Measurements from ENCODE around the gene LCE2C. TPM values are rescaled to one million over a fixed set of nuclear protein-coding genes. Genes with fewer than 3 reads are reported as not detected.
"Not testable (repeated sequence)": the region's sequence is repeated elsewhere in the genome, so short reads cannot be mapped to it uniquely, and the experiment has no call there.

The LCE2C gene
- total RNA-seq, 1 donor from 2014 or later = not detected

DNA sequence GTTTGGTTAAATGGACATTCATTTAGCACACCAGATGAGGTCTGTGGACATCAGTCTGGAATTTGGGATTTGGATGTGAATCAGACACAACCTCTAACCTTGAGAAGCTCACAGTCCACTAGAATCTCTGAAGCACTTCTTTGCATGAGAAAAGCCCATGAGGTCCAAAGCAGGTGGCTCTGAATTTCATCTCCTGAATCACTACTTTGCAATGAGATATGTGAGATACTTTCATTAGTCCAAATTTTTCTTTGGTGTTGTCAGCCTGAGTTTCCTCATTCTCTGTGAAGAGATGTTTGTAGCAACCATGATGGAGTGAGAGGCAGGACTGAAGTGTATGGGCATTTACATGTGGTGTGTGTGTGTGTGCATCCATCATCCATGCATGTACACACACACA is 28.4 kb upstream of the LCE2C start:
- DNase-seq (ENCODE audit: low read depth) = no peak
- Histone ChIP-seq H3K36me3 (ENCODE audit: control insufficient read depth, insufficient read depth, low read length) (no peaks in the 10 kb centered on the region), H3K4me3 (ENCODE audit: low read depth, low read length) (no peak overlapping the region), H3K27me3 (ENCODE audit: control insufficient read depth, insufficient read depth, low read length) (no peaks in the 10 kb centered on the region)
- TF ChIP-seq, protein P1, sequence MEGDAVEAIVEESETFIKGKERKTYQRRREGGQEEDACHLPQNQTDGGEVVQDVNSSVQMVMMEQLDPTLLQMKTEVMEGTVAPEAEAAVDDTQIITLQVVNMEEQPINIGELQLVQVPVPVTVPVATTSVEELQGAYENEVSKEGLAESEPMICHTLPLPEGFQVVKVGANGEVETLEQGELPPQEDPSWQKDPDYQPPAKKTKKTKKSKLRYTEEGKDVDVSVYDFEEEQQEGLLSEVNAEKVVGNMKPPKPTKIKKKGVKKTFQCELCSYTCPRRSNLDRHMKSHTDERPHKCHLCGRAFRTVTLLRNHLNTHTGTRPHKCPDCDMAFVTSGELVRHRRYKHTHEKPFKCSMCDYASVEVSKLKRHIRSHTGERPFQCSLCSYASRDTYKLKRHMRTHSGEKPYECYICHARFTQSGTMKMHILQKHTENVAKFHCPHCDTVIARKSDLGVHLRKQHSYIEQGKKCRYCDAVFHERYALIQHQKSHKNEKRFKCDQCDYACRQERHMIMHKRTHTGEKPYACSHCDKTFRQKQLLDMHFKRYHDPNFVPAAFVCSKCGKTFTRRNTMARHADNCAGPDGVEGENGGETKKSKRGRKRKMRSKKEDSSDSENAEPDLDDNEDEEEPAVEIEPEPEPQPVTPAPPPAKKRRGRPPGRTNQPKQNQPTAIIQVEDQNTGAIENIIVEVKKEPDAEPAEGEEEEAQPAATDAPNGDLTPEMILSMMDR (IDR thresholded peaks at IDR 0.05; ENCODE audit: insufficient read depth, low read length, poor library complexity, severe bottlenecking) = no peak

DNA sequence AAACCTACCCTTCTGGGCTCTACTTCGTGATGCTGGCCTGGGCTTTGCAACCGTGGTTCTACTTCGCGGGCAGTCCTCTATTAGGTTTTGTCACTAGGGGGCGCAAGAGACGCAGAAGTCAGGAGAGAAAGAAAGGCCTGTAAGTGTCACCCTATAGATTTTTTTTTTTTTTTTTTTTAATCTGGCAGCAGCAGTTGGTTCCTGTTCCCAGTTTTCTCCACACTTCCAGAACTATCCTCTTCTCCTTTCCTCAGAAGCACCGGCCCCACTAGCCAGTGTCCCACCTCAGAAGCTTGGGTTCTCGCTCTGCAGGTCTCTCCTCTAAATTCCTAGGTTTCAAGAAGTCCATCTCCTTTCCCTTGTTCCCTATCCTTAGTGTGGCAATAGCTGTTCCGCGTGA is 21.0 kb upstream of the LCE2C start:
- no peaks in the 10 kb centered on the region for H3K36me3 ChIP-seq (ENCODE audit: control insufficient read depth, insufficient read depth, low read length)
- peak; percentile 7 for DNase-seq (ENCODE audit: low read depth)
- H3K4me3 ChIP-seq (ENCODE audit: low read depth, low read length) = no peak overlapping the region
- TF ChIP-seq, protein P1 (IDR thresholded peaks at IDR 0.05; ENCODE audit: insufficient read depth, low read length, poor library complexity, severe bottlenecking) = peak; percentile 80
- H3K27me3 ChIP-seq (ENCODE audit: control insufficient read depth, insufficient read depth, low read length) = no peaks in the 10 kb centered on the region

DNA sequence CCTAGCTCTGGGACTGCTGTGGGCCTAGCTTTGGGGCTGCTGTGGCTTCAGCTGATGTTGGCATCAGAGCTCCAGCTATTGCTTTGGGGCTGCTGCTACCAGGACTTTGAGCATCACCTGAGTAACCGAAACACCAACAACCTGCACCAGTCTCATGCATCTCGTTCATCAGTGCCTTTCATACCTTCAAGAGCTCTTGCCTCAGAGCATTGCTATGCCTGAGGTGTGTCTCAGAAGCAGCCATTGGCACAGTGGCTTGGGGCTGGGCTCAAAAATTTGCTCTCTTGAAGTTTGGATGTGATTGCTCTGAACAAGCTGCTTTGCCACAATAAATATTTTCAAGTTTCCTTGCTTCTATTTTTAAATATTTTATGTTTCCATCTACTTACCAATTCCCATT is 18.6 kb upstream of the LCE2C start:
- Histone ChIP-seq H3K4me3 (ENCODE audit: low read depth, low read length) (no peak overlapping the region), H3K36me3 (ENCODE audit: control insufficient read depth, insufficient read depth, low read length) (no peaks in the 10 kb centered on the region), H3K27me3 (ENCODE audit: control insufficient read depth, insufficient read depth, low read length) (no peaks in the 10 kb centered on the region)
- DNase-seq (ENCODE audit: low read depth) = no peak
- TF ChIP-seq, protein P1 (IDR thresholded peaks at IDR 0.05; ENCODE audit: insufficient read depth, low read length, poor library complexity, severe bottlenecking) = no peak

DNA sequence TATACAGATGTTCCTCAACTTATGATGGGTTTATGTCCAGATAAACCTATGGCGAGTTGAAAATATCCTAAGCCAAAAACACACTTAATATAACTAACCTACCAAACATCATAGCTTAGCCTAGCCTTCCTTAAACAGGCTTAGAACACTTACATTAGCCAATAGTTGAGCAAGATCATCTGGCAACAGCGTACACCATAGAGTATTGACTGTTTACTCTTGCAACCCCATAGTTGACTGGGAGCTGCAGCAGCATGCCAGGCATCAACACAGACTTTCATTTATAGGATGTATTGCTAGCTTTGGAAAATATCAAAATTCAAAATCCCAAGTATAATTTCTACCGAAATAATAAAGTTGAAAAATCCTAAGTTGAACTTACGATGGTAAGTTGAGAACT is 17.4 kb upstream of the LCE2C start:
- no peak for DNase-seq (ENCODE audit: low read depth)
- TF ChIP-seq, protein P1 (IDR thresholded peaks at IDR 0.05; ENCODE audit: insufficient read depth, low read length, poor library complexity, severe bottlenecking) = no peak
- Histone ChIP-seq H3K27me3 (ENCODE audit: control insufficient read depth, insufficient read depth, low read length) (no peaks in the 10 kb centered on the region), H3K4me3 (ENCODE audit: low read depth, low read length) (no peak overlapping the region), H3K36me3 (ENCODE audit: control insufficient read depth, insufficient read depth, low read length) (no peaks in the 10 kb centered on the region)

DNA sequence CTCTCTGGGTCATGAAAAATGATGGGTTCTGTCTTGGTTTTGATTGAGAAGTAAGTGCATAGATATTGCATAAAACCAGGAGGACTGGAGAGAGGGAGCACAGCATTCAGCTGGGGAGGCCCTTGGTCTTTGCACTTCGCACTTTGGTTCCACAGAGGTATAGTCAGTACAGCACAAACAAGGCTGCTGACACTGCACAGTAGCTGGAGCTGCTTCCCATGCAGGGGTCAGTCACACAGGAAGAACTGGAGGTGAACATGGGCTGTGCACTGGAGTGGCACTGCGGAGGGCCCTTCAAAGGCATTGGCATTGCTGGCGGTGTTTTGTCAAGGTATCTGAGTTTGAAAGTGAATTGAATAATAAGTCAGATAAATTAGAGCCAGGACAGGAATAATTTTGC is 16.4 kb upstream of the LCE2C start:
- H3K4me3 ChIP-seq (ENCODE audit: low read depth, low read length) = no peak overlapping the region
- H3K27me3 ChIP-seq (ENCODE audit: control insufficient read depth, insufficient read depth, low read length) = no peaks in the 10 kb centered on the region
- no peaks in the 10 kb centered on the region for H3K36me3 ChIP-seq (ENCODE audit: control insufficient read depth, insufficient read depth, low read length)
- no peak for DNase-seq (ENCODE audit: low read depth)
- TF ChIP-seq, protein P1 (IDR thresholded peaks at IDR 0.05; ENCODE audit: insufficient read depth, low read length, poor library complexity, severe bottlenecking) = no peak

DNA sequence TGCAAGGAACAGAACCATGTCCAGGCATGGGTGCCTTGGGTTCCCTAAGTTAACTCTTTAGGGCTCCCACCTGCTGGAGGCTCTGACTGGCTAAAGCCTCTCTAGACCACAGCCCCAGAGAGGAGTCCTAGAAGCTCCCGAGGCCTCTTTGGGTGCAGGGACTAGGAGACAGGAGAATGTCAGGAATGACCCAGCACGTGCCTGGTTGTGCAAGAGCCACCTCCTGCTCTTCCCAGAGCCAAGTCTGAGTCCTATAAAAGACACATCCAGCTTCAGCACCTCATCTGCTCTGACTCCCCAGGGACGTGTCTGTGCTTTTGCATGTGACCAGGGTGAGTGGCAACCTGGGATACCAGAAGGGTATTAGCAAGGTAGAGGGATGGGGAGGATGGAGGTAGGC is 12.0 kb upstream of the LCE2C start, which contains the start of gene LCE2D:
LCE2D (plus strand) TSS at position 283 of the 400 bp plus-strand sequence. CDS start 726 bp downstream, outside the sequence.
- no peak for DNase-seq (ENCODE audit: low read depth)
- TF ChIP-seq, protein P1 (IDR thresholded peaks at IDR 0.05; ENCODE audit: insufficient read depth, low read length, poor library complexity, severe bottlenecking) = no peak
- H3K27me3 ChIP-seq (ENCODE audit: control insufficient read depth, insufficient read depth, low read length) = no peaks in the 10 kb centered on the region
- H3K4me3 ChIP-seq (ENCODE audit: low read depth, low read length) = no peak within 1 kb of the TSS
- no peaks in the 10 kb centered on the region for H3K36me3 ChIP-seq (ENCODE audit: control insufficient read depth, insufficient read depth, low read length)

DNA sequence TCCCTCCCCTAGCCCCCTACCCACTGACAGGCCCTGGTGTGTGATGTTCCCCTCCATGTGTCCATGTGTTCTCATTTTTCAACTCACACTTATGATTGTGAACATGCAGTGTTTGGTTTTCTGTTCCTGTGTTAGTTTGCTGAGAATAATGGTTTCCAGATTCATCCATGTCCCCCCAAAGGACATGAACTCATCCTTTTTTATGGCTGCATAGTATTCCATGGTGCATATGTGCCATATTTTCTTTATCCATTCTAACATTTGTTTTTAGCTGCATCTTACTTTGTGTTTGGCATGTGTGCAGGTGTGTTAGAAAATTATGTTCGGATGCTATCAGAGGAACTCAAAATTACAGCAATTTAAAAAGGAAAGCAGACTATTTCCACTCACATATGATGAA is 8.9 kb upstream of the LCE2C start:
- H3K36me3 ChIP-seq (ENCODE audit: control insufficient read depth, insufficient read depth, low read length); H3K4me3 ChIP-seq (ENCODE audit: low read depth, low read length); DNase-seq (ENCODE audit: low read depth); H3K27me3 ChIP-seq (ENCODE audit: control insufficient read depth, insufficient read depth, low read length): not testable (repeated sequence)

Measured in kidney epithelial cell (primary cell).